ENCODE results near the gene CCDC40. TPM values are rescaled to one million over a fixed set of nuclear protein-coding genes. Genes with fewer than 3 reads are reported as not detected.

The CCDC40 gene
- total and polyA plus RNA-seq, 11 donors: 2.4 to 9.0 (median 5.9) TPM

GRCh38 chr17:80132906-80133625, 96.6 kb downstream of the CCDC40 start:
- no peaks in the 10 kb centered on the region for H3K4me1 ChIP-seq
- DNase-seq (no peak), ATAC-seq (no peak)
- H3K27me3 ChIP-seq: no peaks in the 10 kb centered on the region
- TF ChIP-seq CTCF (IDR thresholded peaks at IDR 0.05) (no peak), POLR2A (IDR thresholded peaks at IDR 0.05) (no peak)
- H3K27ac ChIP-seq: no peak overlapping the region
- 83 to 93% (median 88%) methylated on average over 5 of the region's 5 CpGs for WGBS, 4 donors
- intact Hi-C loops (cut with DNase I): no loop called here
- no peaks in the 10 kb centered on the region for H3K9me3 ChIP-seq
- no peak overlapping the region for H3K4me3 ChIP-seq
- H3K36me3 ChIP-seq: peaks cover 6 to 55% (median 50%) of the 10 kb centered on the region in 9 donors

- H3K27me3 ChIP-seq: no peaks in the 10 kb centered on the region
- no peaks in the 10 kb centered on the region for H3K4me1 ChIP-seq
- TF ChIP-seq CTCF (IDR thresholded peaks at IDR 0.05) (no peak), POLR2A (IDR thresholded peaks at IDR 0.05) (no peak)
- ATAC-seq (no peak), DNase-seq (no peak)
- H3K36me3 ChIP-seq: peaks cover 6 to 61% (median 55%) of the 10 kb centered on the region in 9 donors
- no peak overlapping the region for H3K4me3 ChIP-seq
- H3K9me3 ChIP-seq: no peaks in the 10 kb centered on the region
- WGBS, 4 donors: 94 to 96% (median 95%) methylated on average over 6 of the region's 6 CpGs
- intact Hi-C loops (cut with DNase I): no loop called here
- H3K27ac ChIP-seq: no peak overlapping the region
These were observed 97.2 kb downstream of the CCDC40 start for GRCh38 chr17:80133626-80133970.

GRCh38 chr17:80137131-80137530, 100.7 kb downstream of the CCDC40 start:
- Histone ChIP-seq H3K4me3 (no peak overlapping the region), H3K36me3 (peaks cover 6 to 96% (median 90%) of the 10 kb centered on the region in 9 donors), H3K27me3 (no peaks in the 10 kb centered on the region), H3K27ac (no peak overlapping the region), H3K4me1 (no peaks in the 10 kb centered on the region), H3K9me3 (no peaks in the 10 kb centered on the region)
- no peak for DNase-seq
- WGBS, 4 donors: 95 to 99% (median 96%) methylated on average over 9 of the region's 9 CpGs
- ATAC-seq: no peak
- intact Hi-C loops (cut with DNase I): no loop called here
- TF ChIP-seq CTCF (IDR thresholded peaks at IDR 0.05): no peak
- no peak for TF ChIP-seq POLR2A (IDR thresholded peaks at IDR 0.05)

GRCh38 chr17:80138856-80139426, 102.5 kb downstream of the CCDC40 start:
- intact Hi-C loops (cut with DNase I): no loop called here
- TF ChIP-seq CTCF (IDR thresholded peaks at IDR 0.05) (no peak), POLR2A (IDR thresholded peaks at IDR 0.05) (no peak)
- WGBS, 4 donors: 91 to 93% (median 91%) methylated on average over 15 to 18 of the region's 18 CpGs

More at GRCh38 chr17:80138856-80139426, 102.5 kb downstream of the CCDC40 start:
- peak in 1 of 4 donors; percentile 27 for ATAC-seq
- H3K27me3 ChIP-seq: no peaks in the 10 kb centered on the region
- no peaks in the 10 kb centered on the region for H3K9me3 ChIP-seq
- peaks cover 0 to 3% (median 0%) of the 10 kb centered on the region in 12 donors for H3K4me1 ChIP-seq
- DNase-seq: no peak
- H3K4me3 ChIP-seq: no peak overlapping the region
- no peak overlapping the region for H3K27ac ChIP-seq
- peaks cover 6 to 100% (median 100%) of the 10 kb centered on the region in 9 donors for H3K36me3 ChIP-seq

All from heart left ventricle (tissue), 16 donors.